B cell (primary cell): Measurements from ENCODE around the gene ZNF385A. TPM values are rescaled to one million over a fixed set of nuclear protein-coding genes. Genes with fewer than 3 reads are reported as not detected.

Source experiments
- ATAC-seq: fragments of 200-7000 bp; cut with Tn5 transposase; one replicate; pipeline ENCODE4 v1.10.0; 2021; ENCODE audit warnings: low read depth, mild to moderate bottlenecking, moderate number of reproducible peaks, moderate library complexity
- CTCF ChIA-PET: fragments of 350-600 bp; sonication (Branson Sonifier 250); formaldehyde crosslinking; loops from one replicate; lab custom pipeline; 2021; ENCODE audit warnings: antibody characterized with exemption, inconsistent platforms; lab: Charles Lee
- POLR2A ChIA-PET: fragments of 350-600 bp; sonication (Branson Sonifier 250); formaldehyde crosslinking; loops from one replicate; lab custom pipeline; 2021; ENCODE audit warnings: antibody characterized with exemption; lab: Charles Lee
- DNase-seq: peaks from one replicate; pipeline ENCODE4 v3.0.0; 2013
- H2AFZ ChIP-seq: 2 replicates; pipeline ENCODE4 v1.6.1; 2012; ENCODE audit warnings: mild to moderate bottlenecking, low read depth, low read length; ENCODE audit not compliant: insufficient read depth, poor library complexity, severe bottlenecking
- H3K27ac ChIP-seq, 2 donors: 1 replicate in 1 of 2; 2 replicates in 1 of 2; pipeline ENCODE4 v1.5.1; 2012 to 2013; ENCODE audit warnings: low read length in 2 of 2, mild to moderate bottlenecking in 2 of 2, moderate library complexity in 1 of 2
- H3K27me3 ChIP-seq, 4 experiments: fragments of 200-600 bp in 1 of 4; sonication (generic) in 1 of 4; replicated peaks in 1 of 4; 1 replicate in 2 of 4; 2 replicates in 2 of 4; pipeline versions ENCODE4 v1.6.1 to v1.7.0; 2013 to 2016; ENCODE audit warnings: low read length in 3 of 4, mild to moderate bottlenecking in 2 of 4, mixed read lengths in 1 of 4, moderate library complexity in 1 of 4; ENCODE audit not compliant: insufficient read depth in 4 of 4, control insufficient read depth in 3 of 4; ENCODE audit errors: control extremely low read depth in 1 of 4
- H3K36me3 ChIP-seq, 2 experiments: replicated peaks in 1 of 2; 1 replicate in 1 of 2; 2 replicates in 1 of 2; pipeline versions ENCODE4 v1.6.1 to v1.7.1; 2013; ENCODE audit warnings: low read length in 1 of 2; ENCODE audit not compliant: insufficient read depth in 2 of 2, control insufficient read depth in 1 of 2; ENCODE audit errors: control extremely low read depth in 1 of 2, extremely low read depth in 1 of 2
- H3K4me1 ChIP-seq, 2 donors: fragments of 200-600 bp in 1 of 2; sonication (generic) in 1 of 2; 1 replicate in 1 of 2; 2 replicates in 1 of 2; pipeline versions ENCODE4 v1.5.1 to v1.6.1; 2013 to 2017; ENCODE audit warnings: low read length in 2 of 2; ENCODE audit not compliant: control insufficient read depth in 2 of 2, insufficient read depth in 2 of 2
- H3K4me2 ChIP-seq: replicated peaks from 2 replicates; pipeline ENCODE3; 2012; ENCODE audit warnings: mild to moderate bottlenecking, low read depth, low read length; ENCODE audit not compliant: poor library complexity, severe bottlenecking
- H3K4me3 ChIP-seq, 5 experiments: fragments of 200-600 bp in 1 of 5; sonication (generic) in 1 of 5; 1 replicate in 3 of 5; 2 replicates in 2 of 5; pipeline versions ENCODE4 v1.5.1 to v1.7.0; 2011 to 2016; ENCODE audit warnings: low read length in 4 of 5, mild to moderate bottlenecking in 4 of 5, low read depth in 2 of 5, control low read depth in 1 of 5, moderate library complexity in 1 of 5; ENCODE audit not compliant: insufficient read depth in 1 of 5; ENCODE audit errors: control extremely low read depth in 1 of 5, extremely low read depth in 1 of 5
- H3K79me2 ChIP-seq: fragments of 200-600 bp; sonication (generic); one replicate; pipeline ENCODE4 v1.6.0; 2016; ENCODE audit warnings: low read length; ENCODE audit not compliant: control insufficient read depth, insufficient read depth
- H3K9ac ChIP-seq: fragments of 200-600 bp; sonication (generic); 2 replicates; pipeline ENCODE4 v1.6.1; 2017; ENCODE audit warnings: mild to moderate bottlenecking, low read length, moderate library complexity
- H3K9me3 ChIP-seq, 3 donors: one replicate each; pipeline versions ENCODE4 v1.6.1 to v1.7.1; 2013; ENCODE audit warnings: low read length in 2 of 3; ENCODE audit not compliant: control insufficient read depth in 2 of 3, insufficient read depth in 1 of 3; ENCODE audit errors: control extremely low read depth in 1 of 3
- H4K20me1 ChIP-seq: 2 replicates; pipeline ENCODE4 v1.6.0; 2012; ENCODE audit warnings: mild to moderate bottlenecking, low read length; ENCODE audit not compliant: insufficient read depth, control insufficient read depth, poor library complexity, severe bottlenecking
- H3K27ac Mint-ChIP-seq: one replicate; pipeline ENCODE4 v1.8.0; 2021; ENCODE audit warnings: mixed read lengths
- H3K27me3 Mint-ChIP-seq: one replicate; pipeline ENCODE4 v1.8.0; 2021; ENCODE audit warnings: mixed read lengths
- H3K4me1 Mint-ChIP-seq: one replicate; pipeline ENCODE4 v1.8.0; 2021; ENCODE audit warnings: mixed read lengths
- H3K4me3 Mint-ChIP-seq: one replicate; pipeline ENCODE4 v1.8.0; 2021; ENCODE audit warnings: mixed read lengths
- H3K9me3 Mint-ChIP-seq: one replicate; pipeline ENCODE4 v1.8.0; 2022; ENCODE audit warnings: mixed read lengths; ENCODE audit not compliant: insufficient read depth
- EZH2 ChIP-seq: IDR thresholded peaks from 2 replicates; pipeline ENCODE4 v1.6.1; 2012; ENCODE audit warnings: borderline replicate concordance, low read depth, mild to moderate bottlenecking, moderate library complexity, low read length; ENCODE audit not compliant: insufficient read depth, poor library complexity, severe bottlenecking
- WGBS: methylation state at CpG from one replicate; pipeline ENCODE4 v1.1.5; 2013; ENCODE audit warnings: missing lambda C conversion rate; ENCODE audit not compliant: insufficient coverage; 5-methylcytosine and 5-hydroxymethylcytosine counted together
- intact Hi-C: fragments of 100-400 bp; cut with micrococcal nuclease; formaldehyde crosslinking; loops from one replicate; pipeline ENCODE4 v1.10.0; 2022
- polyA plus RNA-seq: library from polyadenylated mRNA; depleted of rRNA; stranded (reverse); fragments of >200 nt; gene quantifications from 2 replicates; pipeline ENCODE4 v1.2.3, GENCODE V29; 2012
- total RNA-seq, 2 donors: library from RNA; stranded (reverse); fragments of 120-200 nt in 1 of 2; gene quantifications; 1 replicate in 1 of 2; 2 replicates in 1 of 2; pipeline versions ENCODE4 v1.2.3 to v1.2.4, GENCODE V29; 2013 to 2022
- TF ChIP-seq, protein P1 (sequence below): fragments of 200-600 bp; IDR thresholded peaks from one replicate; pipeline ENCODE4 v1.8.0; 2022; ENCODE audit warnings: antibody characterized with exemption, mild to moderate bottlenecking

Gene ZNF385A
- total and polyA plus RNA-seq, 2 donors (not counting 1 experiment from before 2014, with no cell fraction given): 4.9 to 5.1 TPM

DNA sequence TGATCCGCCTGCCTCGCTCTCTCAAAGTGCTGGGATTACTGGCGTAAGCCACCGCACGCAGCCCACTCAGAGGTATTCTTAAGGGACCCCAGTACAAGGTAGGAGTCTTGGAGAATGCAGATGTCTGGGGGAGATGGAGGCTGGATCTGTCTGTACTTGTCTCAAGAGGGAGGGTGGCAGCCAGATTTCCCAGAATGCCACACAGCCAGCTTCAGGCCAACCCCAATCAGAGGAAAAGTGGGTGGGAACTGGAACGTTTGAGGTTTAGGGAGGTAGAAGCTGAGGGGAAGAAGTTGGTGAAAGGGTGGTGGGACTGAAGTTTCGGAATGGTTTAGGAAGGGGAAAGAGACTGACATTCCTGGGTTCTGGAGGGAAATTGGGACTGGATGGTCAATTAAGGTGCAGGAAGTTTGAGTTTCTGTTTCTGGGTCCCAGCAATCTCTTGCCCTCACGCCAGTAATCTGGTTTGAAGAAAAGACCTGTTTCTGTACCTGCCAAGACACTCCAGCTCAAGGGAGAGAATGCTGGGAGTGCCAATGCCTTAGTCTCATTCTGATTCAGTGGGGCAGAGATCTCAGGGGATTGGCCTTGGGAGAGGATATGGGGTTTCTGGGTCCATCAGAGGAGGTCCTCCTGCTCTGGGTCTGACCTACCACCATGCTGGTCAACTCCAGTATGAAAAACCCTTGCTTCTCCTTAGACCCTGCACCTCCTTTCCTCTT lies 8.1 kb upstream of the ZNF385A start:
- Histone ChIP-seq H3K27me3 (no peaks in the 10 kb centered on the region), H2AFZ (no peak overlapping the region), H3K9me3 (no peaks in the 10 kb centered on the region), H3K4me2 (no peak overlapping the region), H3K9ac (no peak overlapping the region), H3K4me3 (no peak overlapping the region), H3K36me3 (no peaks in the 10 kb centered on the region), H3K27ac (no peak overlapping the region), H4K20me1 (no peaks in the 10 kb centered on the region), H3K79me2 (peaks cover 6% of the 10 kb centered on the region), H3K4me1 (peaks cover 47 to 57% of the 10 kb centered on the region in 2 donors)
- TF ChIP-seq EZH2: no peak
- TF ChIP-seq, protein P1, sequence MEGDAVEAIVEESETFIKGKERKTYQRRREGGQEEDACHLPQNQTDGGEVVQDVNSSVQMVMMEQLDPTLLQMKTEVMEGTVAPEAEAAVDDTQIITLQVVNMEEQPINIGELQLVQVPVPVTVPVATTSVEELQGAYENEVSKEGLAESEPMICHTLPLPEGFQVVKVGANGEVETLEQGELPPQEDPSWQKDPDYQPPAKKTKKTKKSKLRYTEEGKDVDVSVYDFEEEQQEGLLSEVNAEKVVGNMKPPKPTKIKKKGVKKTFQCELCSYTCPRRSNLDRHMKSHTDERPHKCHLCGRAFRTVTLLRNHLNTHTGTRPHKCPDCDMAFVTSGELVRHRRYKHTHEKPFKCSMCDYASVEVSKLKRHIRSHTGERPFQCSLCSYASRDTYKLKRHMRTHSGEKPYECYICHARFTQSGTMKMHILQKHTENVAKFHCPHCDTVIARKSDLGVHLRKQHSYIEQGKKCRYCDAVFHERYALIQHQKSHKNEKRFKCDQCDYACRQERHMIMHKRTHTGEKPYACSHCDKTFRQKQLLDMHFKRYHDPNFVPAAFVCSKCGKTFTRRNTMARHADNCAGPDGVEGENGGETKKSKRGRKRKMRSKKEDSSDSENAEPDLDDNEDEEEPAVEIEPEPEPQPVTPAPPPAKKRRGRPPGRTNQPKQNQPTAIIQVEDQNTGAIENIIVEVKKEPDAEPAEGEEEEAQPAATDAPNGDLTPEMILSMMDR: no peak
- H3K4me3 Mint-ChIP-seq: peak overlapping the region; percentile 79
- no peaks in the 10 kb centered on the region for H3K9me3 Mint-ChIP-seq
- ATAC-seq (no peak), DNase-seq (no peak)
- H3K4me1 Mint-ChIP-seq: peaks cover 50% of the 10 kb centered on the region
- POLR2A ChIA-PET: no interaction called here
- CTCF ChIA-PET: interaction anchor here (0.6 to 4.5 kb wide), 15 partner anchors 10 to 141 kb away, joined by 3 to 49 read pairs (median 5); partner anchors contain the start of gene ITGA5
- H3K27me3 Mint-ChIP-seq: no peaks in the 10 kb centered on the region
- intact Hi-C loops: no loop called here
- no peak overlapping the region for H3K27ac Mint-ChIP-seq
- 87% methylated on average over 8 of the region's 8 CpGs for WGBS
